GM23248 (cell line): Measurements from ENCODE around the gene SIPA1L3.

Experiments
- EZH2 ChIP-seq: fragments of 200-600 bp; sonication (generic); IDR thresholded peaks from 2 replicates; pipeline ENCODE4 v1.6.1; 2018; ENCODE audit warnings: antibody characterized with exemption, mild to moderate bottlenecking; ENCODE audit not compliant: insufficient read depth, poor library complexity, severe bottlenecking
- EZH2phosphoT487 ChIP-seq: fragments of 200-600 bp; sonication (generic); IDR thresholded peaks from 2 replicates; pipeline ENCODE4 v1.6.1; 2018; ENCODE audit warnings: antibody characterized with exemption, moderate library complexity, mild to moderate bottlenecking, low read depth; ENCODE audit not compliant: insufficient read depth

- no peak for TF ChIP-seq EZH2
- TF ChIP-seq EZH2phosphoT487: no peak
These were observed 263.3 kb downstream of the SIPA1L3 start for GRCh38 chr19:38170334-38170733.
